Right atrium auricular region (tissue), 2 donors: Measurements from ENCODE around the gene HAUS1. TPM values are rescaled to one million over a fixed set of nuclear protein-coding genes. Genes with fewer than 3 reads are reported as not detected.
"Not testable (repeated sequence)": the region's sequence is repeated elsewhere in the genome, so short reads cannot be mapped to it uniquely, and the experiment has no call there.

Experiments used
- DNase-seq: peaks from one replicate; pipeline ENCODE4 v3.0.0-alpha.2; 2019; ENCODE audit warnings: low spot score
- H3K27ac ChIP-seq, 2 donors: fragments of 200-600 bp; sonication (generic); 1 replicate in 1 of 2; 2 replicates in 1 of 2; pipeline ENCODE4 v1.5.1; 2016 to 2019
- H3K27me3 ChIP-seq, 2 donors: fragments of 200-600 bp; sonication (generic); one replicate each; pipeline versions ENCODE4 v1.5.1 to v1.6.0; 2017 to 2019
- H3K36me3 ChIP-seq: fragments of 200-600 bp; sonication (generic); one replicate; pipeline ENCODE4 v1.5.1; 2016
- H3K4me1 ChIP-seq, 2 donors: fragments of 200-600 bp; sonication (generic); one replicate each; pipeline versions ENCODE4 v1.5.1 to v1.6.0; 2017 to 2019
- H3K4me3 ChIP-seq, 2 donors: fragments of 200-600 bp; sonication (generic); 1 replicate in 1 of 2; 2 replicates in 1 of 2; pipeline ENCODE4 v1.5.1; 2017 to 2019; ENCODE audit warnings: mild to moderate bottlenecking in 1 of 2, moderate library complexity in 1 of 2
- H3K9me3 ChIP-seq, 2 donors: fragments of 200-600 bp; sonication (generic); one replicate each; pipeline ENCODE4 v1.5.1; 2019
- CTCF ChIP-seq, 2 donors: fragments of 200-600 bp; sonication (generic); IDR thresholded peaks; one replicate each; pipeline ENCODE4 v1.5.1; 2019; ENCODE audit warnings: antibody characterized with exemption in 2 of 2
- total RNA-seq, 2 donors: library from RNA; depleted of rRNA; stranded (reverse); fragments of >200 nt; gene quantifications; one replicate each; pipeline ENCODE4 v1.1.0, GENCODE V29; 2016

HAUS1 gene
- total RNA-seq, 2 donors from 2014 or later, result 12.5 to 16.8 TPM

- DNase-seq, result no peak
- H3K9me3 ChIP-seq, result no peaks in the 10 kb centered on the region
- H3K4me1 ChIP-seq, result no peaks in the 10 kb centered on the region
- no peak overlapping the region for H3K27ac ChIP-seq
- H3K27me3 ChIP-seq, result no peaks in the 10 kb centered on the region
- no peak overlapping the region for H3K4me3 ChIP-seq
- H3K36me3 ChIP-seq, result no peaks in the 10 kb centered on the region
- no peak for TF ChIP-seq CTCF (IDR thresholded peaks at IDR 0.05)
Observed at GRCh38 chr18:46160050-46160798, 56.0 kb downstream of the HAUS1 start.

GRCh38 chr18:46160840-46161239 is 56.7 kb downstream of the HAUS1 start:
- DNase-seq, H3K36me3 ChIP-seq, H3K4me3 ChIP-seq, H3K27me3 ChIP-seq, H3K27ac ChIP-seq, H3K4me1 ChIP-seq, H3K9me3 ChIP-seq: not testable (repeated sequence)

DNA sequence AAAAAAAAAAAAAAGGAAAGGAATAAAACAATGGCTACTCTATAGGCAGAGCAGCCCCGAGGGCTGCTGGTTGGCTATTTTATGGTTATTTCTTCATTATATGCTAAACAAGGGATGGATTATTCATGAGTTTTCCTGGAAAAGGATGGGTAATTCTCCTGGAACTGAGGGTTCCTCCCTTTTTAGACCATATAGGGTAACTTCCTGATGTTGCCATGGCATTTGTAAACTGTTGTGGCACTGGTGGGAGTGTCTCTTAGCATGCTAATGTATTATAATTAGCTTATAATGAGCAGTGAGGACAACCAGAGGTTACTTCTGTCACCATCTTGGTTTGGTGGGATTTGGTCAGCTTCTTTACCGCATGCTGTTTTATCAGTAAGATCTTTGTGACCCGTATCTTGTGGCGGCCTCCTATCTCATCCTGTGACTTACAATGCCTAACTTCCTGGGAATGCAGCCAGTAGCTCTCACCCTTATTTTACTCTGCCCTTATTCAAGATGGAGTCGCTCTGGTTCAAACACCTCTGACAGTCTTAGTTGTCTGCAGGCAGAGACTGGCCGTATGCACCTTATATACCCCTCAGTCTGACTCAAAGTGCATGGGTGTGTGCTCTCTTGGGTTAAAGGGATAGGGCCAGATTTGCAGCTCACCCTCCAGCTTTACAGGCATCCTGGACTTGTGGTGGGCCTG is 57.7 kb downstream of the HAUS1 start:
- no peaks in the 10 kb centered on the region for H3K36me3 ChIP-seq
- no peaks in the 10 kb centered on the region for H3K9me3 ChIP-seq
- no peaks in the 10 kb centered on the region for H3K4me1 ChIP-seq
- no peak overlapping the region for H3K27ac ChIP-seq
- no peaks in the 10 kb centered on the region for H3K27me3 ChIP-seq
- no peak overlapping the region for H3K4me3 ChIP-seq
- no peak for TF ChIP-seq CTCF (IDR thresholded peaks at IDR 0.05)
- no peak for DNase-seq

DNA sequence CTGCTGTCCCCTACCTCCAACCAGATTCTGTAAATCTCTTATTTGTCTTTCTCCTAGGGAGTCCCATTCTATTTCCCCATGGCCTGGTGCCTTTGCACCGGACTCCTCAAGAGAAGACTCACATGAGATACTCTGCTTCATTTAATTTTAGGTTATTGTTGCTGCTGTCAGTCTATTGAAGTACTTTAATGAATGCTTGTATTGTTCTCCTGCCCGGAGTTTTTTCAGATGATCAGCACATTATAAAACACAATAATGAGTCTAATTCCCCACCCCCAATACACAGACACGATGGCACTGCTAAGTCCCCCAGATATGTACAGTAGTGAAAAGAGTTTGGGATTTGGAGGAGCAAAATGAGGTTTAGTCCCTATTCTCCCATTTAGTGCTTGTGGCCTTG is 58.9 kb downstream of the HAUS1 start:
- no peak overlapping the region for H3K27ac ChIP-seq

GRCh38 chr18:46163941-46164499 is 59.8 kb downstream of the HAUS1 start:
- no peaks in the 10 kb centered on the region for H3K4me1 ChIP-seq
- no peaks in the 10 kb centered on the region for H3K36me3 ChIP-seq
- no peak overlapping the region for H3K4me3 ChIP-seq
- no peaks in the 10 kb centered on the region for H3K27me3 ChIP-seq
- no peak overlapping the region for H3K27ac ChIP-seq
- no peaks in the 10 kb centered on the region for H3K9me3 ChIP-seq
- no peak for TF ChIP-seq CTCF (IDR thresholded peaks at IDR 0.05)
- no peak for DNase-seq

More for the DNA sequence above, 58.9 kb downstream of the HAUS1 start:
- Histone ChIP-seq H3K9me3 (no peaks in the 10 kb centered on the region), H3K4me3 (no peak overlapping the region), H3K4me1 (no peaks in the 10 kb centered on the region), H3K36me3 (no peaks in the 10 kb centered on the region), H3K27me3 (no peaks in the 10 kb centered on the region)
- TF ChIP-seq CTCF (IDR thresholded peaks at IDR 0.05), result no peak
- no peak for DNase-seq

DNA sequence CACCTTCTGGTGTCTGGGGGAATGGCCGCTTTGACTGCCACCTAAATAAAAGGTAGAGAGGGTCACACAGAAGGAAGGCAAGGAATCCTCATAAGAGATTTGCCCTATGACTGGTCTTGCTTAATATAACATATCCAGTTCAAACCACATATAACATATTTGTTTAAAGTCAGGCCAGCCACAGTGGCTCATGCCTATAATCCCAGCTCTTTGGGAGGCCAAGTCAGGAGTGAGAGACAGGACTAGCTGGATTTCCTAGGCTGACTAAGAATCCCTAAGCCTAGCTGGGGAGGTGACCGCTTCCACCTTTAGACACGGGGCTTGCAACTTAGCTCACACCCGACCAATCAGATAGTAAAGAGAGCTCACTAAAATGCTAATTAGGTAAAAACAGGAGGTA is 60.3 kb downstream of the HAUS1 start:
- not testable (repeated sequence) for H3K4me3 ChIP-seq, DNase-seq, H3K27ac ChIP-seq, H3K27me3 ChIP-seq, H3K36me3 ChIP-seq, H3K4me1 ChIP-seq, H3K9me3 ChIP-seq
